BLaER1 (cell line): ENCODE data around the gene NPDC1.

ENCODE experiments used
- H3K27ac ChIP-seq: shearing (Covaris generic); formaldehyde crosslinking; 2 replicates; pipeline ENCODE4 v1.8.1; 2022
- H3K27me3 ChIP-seq: shearing (Covaris generic); formaldehyde crosslinking; 2 replicates; pipeline ENCODE4 v1.8.1; 2022
- H3K36me3 ChIP-seq: shearing (Covaris generic); formaldehyde crosslinking; 2 replicates; pipeline ENCODE4 v1.8.1; 2022
- H3K4me1 ChIP-seq: shearing (Covaris generic); formaldehyde crosslinking; 2 replicates; pipeline ENCODE4 v1.8.1; 2022
- H3K4me2 ChIP-seq: shearing (Covaris generic); formaldehyde crosslinking; 2 replicates; pipeline ENCODE4 v1.8.1; 2022
- H3K4me3 ChIP-seq: shearing (Covaris generic); formaldehyde crosslinking; 2 replicates; pipeline ENCODE4 v1.8.1; 2022
- H3K9ac ChIP-seq: shearing (Covaris generic); formaldehyde crosslinking; 2 replicates; pipeline ENCODE4 v1.8.1; 2022
- H3K9me3 ChIP-seq: shearing (Covaris generic); formaldehyde crosslinking; 2 replicates; pipeline ENCODE4 v1.8.1; 2022
- H4K20me1 ChIP-seq: shearing (Covaris generic); formaldehyde crosslinking; 2 replicates; pipeline ENCODE4 v1.8.1; 2022
- Cebpa-rat ChIP-seq: shearing (Covaris generic); IDR thresholded peaks from 2 replicates; pipeline ENCODE4 v1.8.1; 2022

The NPDC1 gene

DNA sequence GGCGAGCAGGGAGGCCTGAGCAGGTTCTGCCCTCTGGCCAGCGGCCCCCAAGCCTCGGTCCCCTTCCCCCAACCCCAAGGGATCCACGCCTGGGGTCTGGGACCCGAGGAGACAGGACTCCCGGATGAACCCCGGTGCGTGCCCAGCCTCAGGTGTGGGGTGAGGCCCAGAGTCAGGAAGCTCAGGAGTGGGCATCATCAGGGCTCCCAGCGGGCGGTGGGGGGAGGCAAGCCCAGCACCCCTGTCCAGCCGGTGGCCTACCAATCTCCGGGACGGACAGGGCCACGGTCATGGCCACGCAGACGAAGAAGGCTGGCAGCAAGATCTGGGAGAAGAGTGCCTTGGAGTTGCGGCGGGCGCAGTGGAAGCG lies 32.4 kb downstream of the NPDC1 start:
- Histone ChIP-seq H3K27ac (no peak overlapping the region), H3K4me1 (no peaks in the 10 kb centered on the region), H3K4me3 (no peak overlapping the region), H3K27me3 (no peaks in the 10 kb centered on the region), H3K4me2 (no peak overlapping the region), H4K20me1 (no peaks in the 10 kb centered on the region), H3K36me3 (peaks cover 68% of the 10 kb centered on the region), H3K9me3 (0 out of 2 replicates have a peak, but pooled peaks cover 4% of the 10 kb centered on the region), H3K9ac (no peak overlapping the region)
- TF ChIP-seq Cebpa-rat, result no peak

DNA sequence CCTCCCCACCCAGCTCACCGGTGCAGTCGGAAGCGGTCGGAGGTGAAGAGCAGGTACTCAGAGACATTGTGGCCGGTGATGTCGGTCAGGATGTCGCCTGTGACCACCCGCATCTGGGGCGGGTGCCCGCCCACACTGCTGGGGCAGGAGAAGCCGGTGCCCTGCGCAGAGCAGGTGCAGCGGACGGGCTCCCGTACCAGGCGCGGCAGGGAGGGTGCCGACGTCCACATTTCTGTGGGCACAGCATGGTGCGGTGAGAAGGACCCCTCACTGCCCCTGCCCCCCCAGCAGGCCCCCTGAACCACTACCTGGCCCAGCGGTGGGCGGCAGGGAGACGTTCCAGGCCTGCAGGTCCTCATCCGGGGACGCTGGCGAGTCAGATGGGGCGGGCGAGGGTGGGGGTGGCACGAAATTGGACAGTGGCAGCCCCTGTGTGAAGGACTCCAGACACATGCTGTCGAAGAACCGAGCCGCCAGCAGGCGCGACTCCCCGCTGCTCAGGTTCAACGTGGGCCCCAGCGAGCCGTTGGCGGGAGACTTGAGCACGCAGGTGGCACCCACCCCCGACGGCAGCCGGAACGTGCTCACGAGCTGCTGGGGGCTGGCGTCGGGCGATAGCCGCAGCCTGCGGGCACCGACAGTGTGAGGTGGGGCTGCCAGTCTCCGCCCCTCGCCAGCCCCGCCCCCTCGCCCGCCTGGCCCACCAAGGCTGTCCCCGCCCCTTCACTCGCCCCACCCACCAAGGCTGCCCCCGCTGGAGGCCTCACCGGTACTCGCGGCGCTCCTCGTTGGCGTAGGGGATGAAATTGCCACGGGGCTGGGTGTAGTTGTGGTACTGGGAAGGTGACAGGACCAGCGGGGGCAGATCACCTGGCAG lies 33.0 kb downstream of the NPDC1 start:
- H3K4me2 ChIP-seq, result no peak overlapping the region
- peaks cover 3% of the 10 kb centered on the region for H3K4me1 ChIP-seq
- H4K20me1 ChIP-seq, result no peaks in the 10 kb centered on the region
- H3K4me3 ChIP-seq, result no peak overlapping the region
- TF ChIP-seq Cebpa-rat, result no peak
- H3K27ac ChIP-seq, result no peak overlapping the region
- no peak overlapping the region for H3K9ac ChIP-seq
- no peaks in the 10 kb centered on the region for H3K27me3 ChIP-seq
- H3K36me3 ChIP-seq, result peaks cover 70% of the 10 kb centered on the region
- 0 out of 2 replicates have a peak, but pooled peaks cover 4% of the 10 kb centered on the region for H3K9me3 ChIP-seq

DNA sequence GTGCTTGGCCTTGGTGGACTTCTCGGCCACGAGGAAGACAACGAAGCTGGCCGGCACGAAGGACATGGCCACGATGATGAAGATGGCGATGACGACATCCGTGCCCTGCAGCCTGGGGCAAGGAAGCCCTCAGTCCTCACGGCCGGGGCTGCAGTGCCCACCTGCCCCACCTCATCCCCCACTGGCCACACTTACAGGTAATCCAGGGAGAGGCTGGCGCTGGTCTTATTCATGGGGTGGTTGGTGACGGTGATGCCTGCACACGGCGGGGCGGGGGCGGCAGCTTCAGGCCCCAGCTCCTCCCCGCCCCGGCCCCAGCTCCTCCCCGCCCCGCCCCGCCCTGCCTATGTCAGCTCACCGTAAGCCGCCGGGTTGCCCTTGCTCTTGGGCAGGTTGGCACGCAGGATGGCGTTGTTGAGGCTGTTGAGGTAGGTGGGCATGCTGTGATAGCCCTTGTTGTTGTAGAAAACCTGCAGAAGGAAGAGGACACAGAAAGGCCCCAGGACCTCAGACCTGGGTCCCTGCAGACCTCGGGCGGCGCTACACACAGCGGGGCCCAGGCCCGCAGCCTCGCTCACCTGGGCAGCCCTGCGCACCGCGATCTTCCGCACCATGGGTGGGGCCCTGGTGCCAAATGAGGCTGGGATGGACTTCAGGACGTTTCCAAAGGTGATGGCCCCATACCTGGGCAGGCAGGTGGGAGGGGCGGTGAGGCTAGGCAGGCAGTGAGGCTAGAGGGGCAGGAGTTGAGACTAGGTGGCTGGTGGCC lies 33.9 kb downstream of the NPDC1 start:
- Histone ChIP-seq H3K4me3 (no peak overlapping the region), H3K4me1 (peaks cover 11% of the 10 kb centered on the region), H3K36me3 (peaks cover 67% of the 10 kb centered on the region), H4K20me1 (no peaks in the 10 kb centered on the region), H3K9ac (no peak overlapping the region), H3K27me3 (no peaks in the 10 kb centered on the region), H3K9me3 (0 out of 2 replicates have a peak, but pooled peaks cover 4% of the 10 kb centered on the region), H3K27ac (no peak overlapping the region), H3K4me2 (no peak overlapping the region)
- no peak for TF ChIP-seq Cebpa-rat

DNA sequence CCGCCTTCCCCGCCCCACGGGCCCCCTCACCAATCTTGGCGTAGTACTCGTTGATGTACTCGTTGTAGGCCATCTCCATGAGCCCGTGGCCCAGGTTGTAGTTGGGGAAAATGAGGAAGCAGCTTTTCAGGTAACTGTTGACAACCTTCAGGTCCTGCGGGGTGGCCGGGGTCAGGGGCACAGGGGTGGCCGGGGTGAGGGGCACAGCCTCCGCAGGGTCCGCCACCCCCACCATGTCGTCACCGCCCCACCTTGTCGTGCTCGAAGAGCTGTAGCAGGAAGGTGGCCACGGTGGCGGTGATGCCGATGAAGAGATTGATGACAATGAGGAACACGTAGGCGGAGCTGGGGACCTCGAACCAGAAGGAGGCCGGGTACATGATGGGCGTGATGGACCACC lies 34.8 kb downstream of the NPDC1 start:
- Histone ChIP-seq H3K4me1 (peaks cover 19% of the 10 kb centered on the region), H3K4me3 (no peak overlapping the region), H3K9me3 (no peaks in the 10 kb centered on the region), H3K27me3 (no peaks in the 10 kb centered on the region), H4K20me1 (no peaks in the 10 kb centered on the region), H3K36me3 (peaks cover 58% of the 10 kb centered on the region), H3K9ac (no peak overlapping the region), H3K4me2 (no peak overlapping the region), H3K27ac (no peak overlapping the region)
- TF ChIP-seq Cebpa-rat, result no peak

DNA sequence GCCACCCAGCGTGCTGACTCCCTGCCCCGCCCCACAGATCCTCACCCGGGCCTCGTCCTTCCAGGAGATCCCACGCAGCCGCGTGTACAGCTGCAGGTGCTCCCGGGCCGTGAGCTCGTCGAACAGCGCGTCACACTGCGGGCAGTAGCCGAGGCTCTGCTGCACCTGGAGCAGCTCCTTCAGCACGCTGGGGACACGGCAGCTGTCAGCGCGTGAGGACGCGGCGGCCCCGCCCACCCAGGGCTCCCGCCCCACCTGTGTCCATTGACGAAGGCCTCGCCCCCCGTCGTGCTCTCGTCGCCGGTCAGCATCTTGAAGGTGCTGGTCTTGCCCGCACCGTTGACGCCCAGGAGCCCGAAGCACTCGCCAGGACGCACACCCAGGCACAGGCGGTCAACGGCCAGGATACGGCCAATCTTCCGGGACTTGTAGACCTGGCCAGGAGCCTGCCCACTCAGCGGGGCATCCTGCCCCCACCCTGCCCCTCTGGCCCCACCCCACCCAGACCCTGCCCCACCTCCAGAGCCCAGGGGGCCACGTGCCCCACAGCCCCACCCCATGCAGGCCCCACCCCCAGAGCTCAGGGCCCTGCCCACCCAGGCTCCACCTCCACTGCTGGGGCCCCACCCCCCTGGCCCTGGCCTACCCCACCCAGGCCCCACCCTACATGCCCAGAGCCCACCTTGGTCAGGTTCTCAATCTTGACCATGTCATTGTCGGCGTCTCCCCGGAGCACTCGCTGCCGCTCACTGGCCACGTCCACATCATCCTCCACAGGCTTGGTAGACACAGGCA lies 35.8 kb downstream of the NPDC1 start:
- no peak for TF ChIP-seq Cebpa-rat

DNA sequence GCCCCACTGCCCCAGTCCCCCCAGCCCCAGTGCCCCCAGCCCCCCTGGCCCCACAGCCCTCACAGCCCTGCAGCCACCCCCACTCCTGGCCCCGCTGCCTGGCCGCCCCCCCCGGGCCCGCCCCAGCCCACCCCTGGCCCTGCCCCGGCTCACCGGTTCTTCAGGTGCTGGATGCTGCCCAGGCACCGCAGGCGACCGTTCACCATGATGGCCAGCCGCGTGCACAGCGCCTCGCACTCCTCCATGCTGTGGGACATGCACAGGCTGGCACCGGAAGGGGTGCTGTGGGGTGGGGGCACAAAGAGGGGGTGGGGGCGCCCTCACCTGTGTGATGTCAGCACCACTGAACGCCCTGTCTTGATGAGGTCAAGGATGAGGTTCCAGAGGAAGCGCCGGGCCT lies 36.8 kb downstream of the NPDC1 start:
- peaks cover 15% of the 10 kb centered on the region; the same call in 1 of the 2 replicates for H3K9me3 ChIP-seq
- H3K36me3 ChIP-seq, result peaks cover 39% of the 10 kb centered on the region
- no peak overlapping the region for H3K9ac ChIP-seq
- no peak for TF ChIP-seq Cebpa-rat
- H3K27me3 ChIP-seq, result no peaks in the 10 kb centered on the region
- H3K4me1 ChIP-seq, result peaks cover 29% of the 10 kb centered on the region
- no peak overlapping the region for H3K27ac ChIP-seq
- no peak overlapping the region for H3K4me2 ChIP-seq
- H3K4me3 ChIP-seq, result no peak overlapping the region
- H4K20me1 ChIP-seq, result no peaks in the 10 kb centered on the region

More for the DNA sequence above, 35.8 kb downstream of the NPDC1 start:
- peaks cover 6% of the 10 kb centered on the region; the same call in 1 of the 2 replicates for H3K9me3 ChIP-seq
- no peaks in the 10 kb centered on the region for H3K27me3 ChIP-seq
- H3K9ac ChIP-seq, result no peak overlapping the region
- H3K27ac ChIP-seq, result no peak overlapping the region
- H3K4me1 ChIP-seq, result peaks cover 29% of the 10 kb centered on the region
- no peak overlapping the region for H3K4me3 ChIP-seq
- H3K36me3 ChIP-seq, result peaks cover 49% of the 10 kb centered on the region
- no peak overlapping the region for H3K4me2 ChIP-seq
- H4K20me1 ChIP-seq, result no peaks in the 10 kb centered on the region

DNA sequence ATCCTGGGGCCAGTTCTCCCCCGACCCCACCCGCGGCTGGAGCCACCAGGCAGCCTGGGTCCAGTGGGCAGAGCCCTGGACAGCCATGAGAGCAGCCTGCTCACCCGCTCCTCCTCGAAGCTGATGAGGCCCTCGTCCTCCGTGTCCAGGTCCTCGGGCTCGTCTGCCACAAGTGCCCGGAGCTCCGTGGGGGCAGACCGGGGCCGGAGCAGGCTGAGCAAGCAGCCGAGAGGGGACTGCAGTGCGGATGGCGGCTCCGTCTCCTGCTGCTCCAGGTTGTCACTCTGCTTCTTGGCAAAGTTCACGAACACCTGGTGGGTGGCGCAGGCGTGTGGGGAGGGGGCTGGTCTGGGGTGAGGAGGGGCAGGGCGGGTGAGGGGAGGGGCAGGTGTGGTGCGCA lies 37.7 kb downstream of the NPDC1 start:
- Histone ChIP-seq H3K27me3 (no peaks in the 10 kb centered on the region), H3K9ac (no peak overlapping the region), H3K36me3 (peaks cover 30% of the 10 kb centered on the region; the same call in 1 of the 2 replicates), H3K4me3 (no peak overlapping the region), H3K4me2 (0 out of 2 replicates have a peak overlapping the region, but pooled peaks have one; percentile 55), H3K4me1 (peaks cover 29% of the 10 kb centered on the region), H4K20me1 (no peaks in the 10 kb centered on the region), H3K27ac (no peak overlapping the region), H3K9me3 (peaks cover 15% of the 10 kb centered on the region; the same call in 1 of the 2 replicates)
- no peak for TF ChIP-seq Cebpa-rat

DNA sequence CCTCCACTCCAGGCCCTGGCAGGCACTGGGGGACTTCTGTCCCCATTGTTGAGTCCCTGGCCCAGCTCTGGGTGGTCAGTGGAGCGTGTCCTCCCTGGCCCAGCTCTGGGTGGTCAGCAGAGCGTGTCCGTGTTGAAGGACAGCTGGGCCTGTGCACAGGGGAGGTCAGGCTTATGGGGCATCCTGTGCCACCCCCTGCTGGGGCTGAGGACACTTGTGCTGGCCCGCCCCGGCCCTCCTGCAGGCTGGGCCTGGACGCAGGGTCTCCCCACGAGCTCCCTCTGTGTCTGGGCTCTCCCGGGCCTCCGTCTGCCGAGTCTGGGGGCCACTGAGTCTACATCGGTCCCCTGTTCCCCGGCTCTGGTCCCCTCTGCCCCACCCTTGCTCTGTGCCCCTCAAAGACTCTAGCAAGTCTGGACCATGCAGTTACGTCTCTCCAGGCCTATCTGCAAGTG lies 38.1 kb downstream of the NPDC1 start:
- H3K9me3 ChIP-seq, result peaks cover 15% of the 10 kb centered on the region; the same call in 1 of the 2 replicates
- no peak for TF ChIP-seq Cebpa-rat
- no peak overlapping the region for H3K4me3 ChIP-seq
- H3K27ac ChIP-seq, result peak overlapping the region; percentile 41; the same call in 1 of the 2 replicates
- 0 out of 2 replicates have a peak overlapping the region, but pooled peaks have one; percentile 10 for H3K9ac ChIP-seq
- no peaks in the 10 kb centered on the region for H4K20me1 ChIP-seq
- no peaks in the 10 kb centered on the region for H3K27me3 ChIP-seq
- peaks cover 29% of the 10 kb centered on the region for H3K4me1 ChIP-seq
- H3K36me3 ChIP-seq, result peaks cover 28% of the 10 kb centered on the region; the same call in 1 of the 2 replicates
- H3K4me2 ChIP-seq, result peak overlapping the region; percentile 55
